Stimulated activated effector memory CD8-positive, alpha-beta T cell treated with anti-CD3 and anti-CD28 coated beads, Interleukin-12 subunit alpha, Interleukin-12 subunit beta, amount 100 ng/mL, for 72 hours (primary cell): ENCODE measurements around the gene AP4M1.

Source experiments
- ATAC-seq: fragments of 150-1000 bp; cut with Tn5 transposase; 2 replicates; pipeline ENCODE4 v1.10.0; 2021
- DNase-seq, 2 donors: peaks; one replicate each; pipeline ENCODE4 v3.0.0; 2021 to 2022; ENCODE audit warnings: low spot score in 2 of 2
- H3K27ac Mint-ChIP-seq: one replicate; pipeline ENCODE4 v1.8.0; 2022; ENCODE audit warnings: mild to moderate bottlenecking, mixed read lengths
- H3K36me3 Mint-ChIP-seq: one replicate; pipeline ENCODE4 v1.8.0; 2022; ENCODE audit warnings: mild to moderate bottlenecking, mixed read lengths
- H3K4me1 Mint-ChIP-seq: one replicate; pipeline ENCODE4 v1.8.0; 2022; ENCODE audit warnings: mixed read lengths
- H3K4me3 Mint-ChIP-seq: one replicate; pipeline ENCODE4 v1.8.0; 2022; ENCODE audit warnings: mild to moderate bottlenecking, mixed read lengths
- H3K9me3 Mint-ChIP-seq: one replicate; pipeline ENCODE4 v1.8.0; 2022; ENCODE audit warnings: mixed read lengths

Gene AP4M1

DNA sequence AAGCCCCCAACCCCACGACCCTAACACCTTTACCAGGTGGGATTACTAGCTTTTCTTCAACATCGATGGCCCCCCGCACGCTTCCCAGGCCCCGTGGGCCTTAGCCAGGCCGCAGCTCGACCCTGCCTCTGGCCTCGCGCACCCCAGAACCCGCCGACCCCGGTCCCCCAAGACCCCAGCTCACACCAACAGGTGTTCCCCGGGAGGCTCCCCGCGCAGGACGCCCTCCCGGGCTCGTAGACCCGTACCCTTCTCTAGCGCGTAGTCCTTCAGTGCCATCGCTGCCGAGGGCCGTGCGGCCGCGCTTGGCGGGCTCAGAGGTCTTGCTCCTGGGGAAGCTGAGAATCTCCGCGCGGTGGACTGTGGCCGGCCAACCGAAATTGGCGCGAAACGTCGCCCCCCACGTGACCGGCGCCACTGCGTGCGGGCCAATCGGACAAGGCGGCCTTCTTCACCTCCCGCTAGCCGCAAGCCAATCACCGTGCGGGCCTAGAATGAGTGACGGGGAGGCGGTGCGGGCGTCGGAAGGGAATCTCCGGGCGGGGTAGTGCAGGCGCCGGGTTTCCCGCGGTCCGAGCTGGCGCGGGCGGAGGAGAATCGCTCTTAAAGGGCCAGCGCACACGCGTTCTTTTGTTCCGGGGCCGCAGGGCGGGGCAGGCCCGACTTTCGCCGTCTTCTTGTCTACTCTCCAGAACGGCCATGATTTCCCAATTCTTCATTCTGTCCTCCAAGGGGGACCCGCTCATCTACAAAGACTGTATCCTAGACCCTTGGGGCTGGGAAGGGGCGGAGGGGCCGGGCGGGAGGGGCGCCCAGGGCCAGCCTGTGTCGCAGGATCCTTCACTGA is at the start of gene AP4M1, which contains the start of gene MCM7:
Gene AP4M1, plus strand, starts transcription at position 628 of the 847 bp plus-strand sequence. Its CDS starts 72 bp downstream, at position 700.
Gene MCM7, minus strand, starts transcription at position 382 of the 847 bp plus-strand sequence. Its CDS starts 103 bp downstream, at position 279.
- DNase-seq (peak; percentile 92 to 99), ATAC-seq (peak; percentile 93)
- Mint-ChIP-seq H3K4me3 (peak within 1 kb of the TSS; percentile 90), H3K27ac (peak within 1 kb of the TSS; percentile 98), H3K9me3 (no peaks in the 10 kb centered on the region), H3K36me3 (peaks cover 77% of the 10 kb centered on the region), H3K4me1 (peaks cover 46% of the 10 kb centered on the region)

- peaks cover 9% of the 10 kb centered on the region for H3K36me3 Mint-ChIP-seq
- peak; percentile 34 for ATAC-seq
- peaks cover 9% of the 10 kb centered on the region for H3K4me1 Mint-ChIP-seq
- H3K9me3 Mint-ChIP-seq = no peaks in the 10 kb centered on the region
- peak in 1 of 2 donors; percentile 5 for DNase-seq
- H3K4me3 Mint-ChIP-seq = no peak overlapping the region
- no peak overlapping the region for H3K27ac Mint-ChIP-seq
Observed at GRCh38 chr7:100053215-100053614, 48.2 kb upstream of the AP4M1 start.

GRCh38 chr7:100057006-100057405 is 44.4 kb upstream of the AP4M1 start:
- Mint-ChIP-seq H3K4me1 (no peaks in the 10 kb centered on the region), H3K27ac (no peak overlapping the region), H3K9me3 (no peaks in the 10 kb centered on the region), H3K4me3 (no peak overlapping the region), H3K36me3 (peaks cover 44% of the 10 kb centered on the region)
- DNase-seq = no peak
- no peak for ATAC-seq

GRCh38 chr7:100059251-100059739 is 42.1 kb upstream of the AP4M1 start:
- ATAC-seq = no peak
- Mint-ChIP-seq H3K27ac (peak overlapping the region; percentile 41), H3K36me3 (peaks cover 62% of the 10 kb centered on the region), H3K4me1 (no peaks in the 10 kb centered on the region), H3K9me3 (no peaks in the 10 kb centered on the region), H3K4me3 (no peak overlapping the region)
- DNase-seq = no peak

- Mint-ChIP-seq H3K36me3 (peaks cover 71% of the 10 kb centered on the region), H3K4me1 (no peaks in the 10 kb centered on the region), H3K9me3 (no peaks in the 10 kb centered on the region), H3K27ac (peak overlapping the region; percentile 37), H3K4me3 (no peak overlapping the region)
- ATAC-seq = no peak
- no peak for DNase-seq
Observed at GRCh38 chr7:100061518-100062193, 39.8 kb upstream of the AP4M1 start.

- no peak for DNase-seq
- Mint-ChIP-seq H3K36me3 (peaks cover 60% of the 10 kb centered on the region), H3K4me3 (no peak overlapping the region), H3K27ac (no peak overlapping the region), H3K4me1 (no peaks in the 10 kb centered on the region), H3K9me3 (no peaks in the 10 kb centered on the region)
- ATAC-seq = no peak
Observed at GRCh38 chr7:100063376-100063775, 38.1 kb upstream of the AP4M1 start.

DNA sequence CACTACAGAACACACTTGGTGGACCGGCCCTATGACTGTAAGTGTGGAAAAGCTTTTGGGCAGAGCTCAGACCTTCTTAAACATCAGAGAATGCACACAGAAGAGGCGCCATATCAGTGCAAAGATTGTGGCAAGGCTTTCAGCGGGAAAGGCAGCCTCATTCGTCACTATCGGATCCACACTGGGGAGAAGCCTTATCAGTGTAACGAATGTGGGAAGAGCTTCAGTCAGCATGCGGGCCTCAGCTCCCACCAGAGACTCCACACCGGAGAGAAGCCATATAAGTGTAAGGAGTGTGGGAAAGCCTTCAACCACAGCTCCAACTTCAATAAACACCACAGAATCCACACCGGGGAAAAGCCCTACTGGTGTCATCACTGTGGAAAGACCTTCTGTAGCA is 37.3 kb upstream of the AP4M1 start:
- Mint-ChIP-seq H3K4me1 (no peaks in the 10 kb centered on the region), H3K4me3 (no peak overlapping the region), H3K36me3 (peaks cover 52% of the 10 kb centered on the region), H3K27ac (no peak overlapping the region), H3K9me3 (no peaks in the 10 kb centered on the region)
- DNase-seq (no peak), ATAC-seq (no peak)

DNA sequence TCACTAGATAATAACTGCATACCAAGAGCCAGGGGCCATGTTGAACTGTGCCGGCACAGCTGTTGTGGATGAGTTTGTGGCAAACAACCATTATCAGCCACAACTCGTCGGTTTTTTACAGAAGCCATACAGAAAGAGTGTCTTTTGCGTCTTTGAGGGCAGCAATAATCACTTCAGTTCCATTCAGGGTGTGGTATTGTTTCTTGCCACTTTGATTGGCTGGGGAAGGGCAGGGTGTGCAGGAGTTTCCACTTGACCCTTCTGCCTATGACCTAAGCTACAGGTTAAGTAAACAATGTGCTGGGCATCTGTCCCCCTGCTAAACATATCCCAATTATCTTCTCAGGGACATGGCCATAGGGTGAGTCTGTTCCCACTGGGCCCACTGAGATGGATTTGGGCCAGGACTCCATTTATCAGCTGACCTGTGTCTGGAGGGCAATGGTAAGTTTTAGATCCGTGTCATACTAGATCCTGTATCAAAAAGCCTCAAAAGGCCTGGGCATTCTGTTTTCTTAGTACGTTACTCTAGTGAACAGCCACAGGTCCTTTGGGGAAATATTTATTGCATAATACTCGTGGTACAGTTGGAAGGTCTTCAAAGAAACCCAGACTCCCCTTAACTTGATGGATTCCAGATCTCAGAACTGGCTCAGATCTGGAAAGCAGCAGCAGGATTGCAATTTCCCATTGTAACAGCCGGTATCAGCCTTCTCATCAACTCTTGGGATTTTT is 35.8 kb upstream of the AP4M1 start:
- Mint-ChIP-seq H3K9me3 (peaks cover 2% of the 10 kb centered on the region), H3K4me3 (no peak overlapping the region), H3K27ac (no peak overlapping the region), H3K36me3 (peaks cover 55% of the 10 kb centered on the region), H3K4me1 (no peaks in the 10 kb centered on the region)
- DNase-seq = no peak
- no peak for ATAC-seq

- Mint-ChIP-seq H3K9me3 (peaks cover 12% of the 10 kb centered on the region), H3K27ac (no peak overlapping the region), H3K36me3 (peaks cover 55% of the 10 kb centered on the region), H3K4me1 (no peaks in the 10 kb centered on the region), H3K4me3 (no peak overlapping the region)
- DNase-seq (no peak), ATAC-seq (no peak)
Observed at GRCh38 chr7:100066953-100067352, 34.5 kb upstream of the AP4M1 start.

DNA sequence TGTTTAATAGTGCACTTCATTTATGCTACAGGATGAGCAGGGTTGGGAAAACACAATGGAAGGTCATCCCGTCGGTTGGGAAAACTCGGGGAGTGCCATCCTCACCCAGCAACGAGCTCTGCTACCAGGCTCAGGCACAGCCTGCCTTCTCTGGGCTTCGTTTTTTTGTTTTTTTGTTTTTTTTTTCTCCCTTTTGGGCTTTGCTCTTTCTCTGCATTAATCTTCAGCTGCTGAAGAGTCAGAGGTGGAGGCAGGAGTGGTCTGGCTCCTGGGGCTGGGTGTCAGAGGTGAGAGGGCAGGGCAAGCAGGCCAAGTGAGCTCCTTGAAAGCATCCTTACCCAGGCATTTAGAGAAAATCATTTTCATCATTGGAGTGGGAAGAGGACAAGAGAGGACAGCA is 31.5 kb upstream of the AP4M1 start:
- no peak overlapping the region for H3K27ac Mint-ChIP-seq
- no peak for DNase-seq

DNA sequence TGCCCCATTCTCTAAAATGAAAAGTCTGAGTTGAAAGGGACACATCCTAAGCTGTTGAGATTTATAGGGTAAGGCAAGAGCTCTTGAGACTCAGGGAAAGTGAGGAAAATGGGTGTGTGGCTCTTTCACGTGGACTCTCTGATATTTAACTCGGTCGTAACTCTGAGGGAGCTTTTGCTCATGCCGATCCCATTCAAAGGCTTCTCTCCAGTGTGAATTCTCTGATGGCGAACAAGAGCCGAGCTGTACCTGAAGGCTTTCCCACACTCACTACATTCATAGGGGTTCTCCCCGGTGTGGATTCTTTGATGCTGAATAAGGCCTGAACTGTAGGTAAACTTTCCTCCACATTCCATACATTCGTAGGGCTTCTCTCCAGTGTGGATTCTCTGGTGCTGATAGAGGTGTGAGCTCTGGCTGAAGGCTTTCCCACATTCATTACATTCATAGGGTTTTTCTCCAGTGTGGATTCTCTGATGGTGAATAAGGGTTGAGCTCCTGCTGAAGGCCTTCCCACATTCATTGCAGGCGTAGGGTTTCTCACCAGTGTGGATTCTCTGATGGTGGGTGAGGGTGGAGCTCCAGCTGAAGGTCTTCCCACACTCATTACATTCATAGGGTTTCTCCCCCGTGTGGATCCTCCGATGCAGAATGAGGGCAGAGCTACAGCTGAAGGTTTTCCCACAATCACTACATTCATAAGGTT is 30.3 kb upstream of the AP4M1 start:
- Mint-ChIP-seq H3K4me3 (no peak overlapping the region), H3K27ac (no peak overlapping the region), H3K36me3 (peaks cover 70% of the 10 kb centered on the region), H3K9me3 (peaks cover 18% of the 10 kb centered on the region), H3K4me1 (no peaks in the 10 kb centered on the region)
- DNase-seq = no peak
- no peak for ATAC-seq

More for the DNA sequence above, 31.5 kb upstream of the AP4M1 start:
- Mint-ChIP-seq H3K9me3 (peaks cover 18% of the 10 kb centered on the region), H3K4me3 (no peak overlapping the region), H3K4me1 (no peaks in the 10 kb centered on the region), H3K36me3 (peaks cover 60% of the 10 kb centered on the region)
- ATAC-seq = no peak

GRCh38 chr7:100072462-100072861 is 29.0 kb upstream of the AP4M1 start:
- no peak overlapping the region for H3K27ac Mint-ChIP-seq
- no peaks in the 10 kb centered on the region for H3K4me1 Mint-ChIP-seq
- H3K4me3 Mint-ChIP-seq = no peak overlapping the region
- H3K36me3 Mint-ChIP-seq = peaks cover 83% of the 10 kb centered on the region
- DNase-seq (no peak), ATAC-seq (no peak)
- H3K9me3 Mint-ChIP-seq = peaks cover 18% of the 10 kb centered on the region

DNA sequence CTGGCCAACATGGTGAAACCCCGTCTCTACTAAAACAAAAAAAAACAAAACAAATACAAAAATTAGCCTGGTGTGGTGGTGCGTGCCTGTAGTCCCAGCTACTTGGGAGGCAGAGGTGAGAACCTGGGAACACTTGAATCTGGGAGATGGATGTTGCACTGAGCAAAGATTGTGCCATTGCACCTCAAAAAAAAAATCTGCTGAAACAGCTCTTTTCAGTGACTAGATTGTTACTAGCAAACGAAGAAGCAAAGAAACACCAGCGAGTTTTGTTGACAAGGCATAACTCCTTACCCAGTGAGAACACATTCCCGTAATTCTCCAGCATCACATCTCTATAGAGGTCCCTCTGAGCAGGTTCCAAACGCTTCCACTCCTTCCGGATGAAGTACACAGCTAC is 26.6 kb upstream of the AP4M1 start:
- peaks cover 14% of the 10 kb centered on the region for H3K4me1 Mint-ChIP-seq
- H3K9me3 Mint-ChIP-seq = peaks cover 18% of the 10 kb centered on the region
- ATAC-seq (no peak), DNase-seq (no peak)
- H3K27ac Mint-ChIP-seq = no peak overlapping the region
- H3K36me3 Mint-ChIP-seq = peaks cover 100% of the 10 kb centered on the region
- no peak overlapping the region for H3K4me3 Mint-ChIP-seq

DNA sequence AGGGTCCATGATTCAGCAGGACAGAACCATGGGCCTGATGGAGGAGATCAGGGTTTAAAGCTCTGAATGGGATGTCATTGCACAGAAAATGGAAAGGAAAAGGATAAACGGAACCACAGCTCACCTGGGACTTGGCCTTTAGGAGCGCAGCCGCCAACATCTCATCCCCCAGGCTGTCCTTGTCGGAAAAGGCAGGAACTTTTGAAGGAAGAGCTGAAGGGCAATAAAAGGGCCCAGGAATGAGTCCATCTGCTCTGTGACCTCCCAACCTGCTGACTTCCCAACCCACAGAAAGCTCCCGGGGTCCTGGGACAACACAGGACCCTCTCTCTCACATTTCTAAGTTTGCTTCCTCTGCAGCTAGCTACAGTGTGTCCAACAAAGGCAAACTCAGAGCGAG is 26.0 kb upstream of the AP4M1 start:
- peaks cover 100% of the 10 kb centered on the region for H3K36me3 Mint-ChIP-seq
- DNase-seq = no peak
- H3K4me1 Mint-ChIP-seq = peaks cover 20% of the 10 kb centered on the region
- H3K4me3 Mint-ChIP-seq = no peak overlapping the region
- peaks cover 18% of the 10 kb centered on the region for H3K9me3 Mint-ChIP-seq
- ATAC-seq = no peak
- H3K27ac Mint-ChIP-seq = no peak overlapping the region

- Mint-ChIP-seq H3K4me1 (peaks cover 27% of the 10 kb centered on the region), H3K36me3 (peaks cover 97% of the 10 kb centered on the region), H3K27ac (no peak overlapping the region), H3K4me3 (no peak overlapping the region), H3K9me3 (peaks cover 3% of the 10 kb centered on the region)
- no peak for DNase-seq
- no peak for ATAC-seq
Observed at GRCh38 chr7:100077205-100077604, 24.2 kb upstream of the AP4M1 start.
